ENCODE measurements around the gene APBA2. TPM values are rescaled to one million over a fixed set of nuclear protein-coding genes. Genes with fewer than 3 reads are reported as not detected.

The APBA2 gene
- total RNA-seq, 2 experiments from 2014 or later, result 12.8 to 17.5 TPM

GRCh38 chr15:28931828-28932227, 46.1 kb downstream of the APBA2 start:
- Mint-ChIP-seq H3K27ac (no peak overlapping the region), H3K27me3 (no peaks in the 10 kb centered on the region), H3K9me3 (ENCODE audit: low read depth) (peaks cover 2% of the 10 kb centered on the region), H3K4me1 (peaks cover 39% of the 10 kb centered on the region), H3K36me3 (ENCODE audit: low read depth) (peaks cover 2% of the 10 kb centered on the region), H3K4me3 (no peak overlapping the region)
- POLR2A ChIA-PET, result no interaction called here
- ATAC-seq (no peak), DNase-seq (no peak)
- CTCF ChIA-PET, result interaction anchor here (1.0 kb wide), 1 partner anchor 65 kb away, joined by 4 read pairs; no protein-coding TSS in a partner anchor
- intact Hi-C loops (cut with DNase I, micrococcal nuclease), result no loop called here

GRCh38 chr15:28932361-28932760, 46.6 kb downstream of the APBA2 start:
- DNase-seq (no peak), ATAC-seq (no peak)
- Mint-ChIP-seq H3K27me3 (no peaks in the 10 kb centered on the region), H3K9me3 (ENCODE audit: low read depth) (peaks cover 2% of the 10 kb centered on the region), H3K36me3 (ENCODE audit: low read depth) (peaks cover 2% of the 10 kb centered on the region), H3K27ac (no peak overlapping the region), H3K4me3 (no peak overlapping the region), H3K4me1 (peaks cover 44% of the 10 kb centered on the region)
- CTCF ChIA-PET, result no interaction called here
- POLR2A ChIA-PET, result no interaction called here
- intact Hi-C loops (cut with DNase I, micrococcal nuclease), result no loop called here

DNA sequence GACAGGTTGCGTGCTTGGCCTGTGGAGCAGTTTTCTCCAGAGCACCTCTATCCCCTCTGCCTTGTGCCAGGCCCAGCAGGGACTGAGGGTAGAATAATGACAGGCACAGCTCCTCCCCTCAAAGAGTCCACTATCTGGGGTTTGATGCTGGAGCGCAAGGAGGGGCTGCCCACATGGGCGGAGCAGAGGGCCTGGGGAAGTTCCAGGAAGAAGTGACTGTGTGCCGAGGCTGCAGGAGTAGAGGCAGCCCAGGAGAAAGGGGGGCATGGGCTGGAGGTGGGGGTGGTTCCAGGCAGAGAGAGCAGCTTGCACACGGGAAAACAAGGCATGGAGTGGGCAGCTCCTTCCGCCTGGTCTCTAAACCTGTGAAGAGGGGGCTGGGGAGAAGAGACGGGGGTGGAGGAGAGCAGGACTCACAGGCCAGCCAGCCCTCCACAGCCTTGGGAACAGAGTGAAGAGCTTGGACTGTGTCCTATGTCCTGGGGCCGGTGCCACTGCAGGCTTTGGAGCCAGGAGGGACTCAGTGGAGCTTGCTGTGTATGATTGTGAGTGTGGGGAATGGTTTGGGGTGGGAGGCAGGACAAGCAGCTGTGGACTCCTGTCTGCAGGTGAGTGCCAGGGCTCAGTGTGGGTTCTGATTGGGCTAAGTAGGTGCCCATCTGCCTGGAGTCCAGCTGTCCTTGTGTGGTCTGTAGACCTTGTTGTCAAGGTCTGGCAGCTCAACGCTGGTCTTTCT, 48.1 kb downstream of the APBA2 start:
- peaks cover 2% of the 10 kb centered on the region for H3K9me3 Mint-ChIP-seq (ENCODE audit: low read depth)
- no peaks in the 10 kb centered on the region for H3K27me3 Mint-ChIP-seq
- H3K36me3 Mint-ChIP-seq (ENCODE audit: low read depth), result peaks cover 3% of the 10 kb centered on the region
- intact Hi-C loops (cut with DNase I, micrococcal nuclease), result no loop called here
- no peak overlapping the region for H3K4me3 Mint-ChIP-seq
- peaks cover 58% of the 10 kb centered on the region for H3K4me1 Mint-ChIP-seq
- no peak for ATAC-seq
- ChIA-PET POLR2A (no interaction called here), CTCF (interaction anchor here (1.1 kb wide), 1 partner anchor 12 kb away, joined by 4 read pairs; no protein-coding TSS in a partner anchor)
- no peak for DNase-seq
- H3K27ac Mint-ChIP-seq, result no peak overlapping the region

DNA sequence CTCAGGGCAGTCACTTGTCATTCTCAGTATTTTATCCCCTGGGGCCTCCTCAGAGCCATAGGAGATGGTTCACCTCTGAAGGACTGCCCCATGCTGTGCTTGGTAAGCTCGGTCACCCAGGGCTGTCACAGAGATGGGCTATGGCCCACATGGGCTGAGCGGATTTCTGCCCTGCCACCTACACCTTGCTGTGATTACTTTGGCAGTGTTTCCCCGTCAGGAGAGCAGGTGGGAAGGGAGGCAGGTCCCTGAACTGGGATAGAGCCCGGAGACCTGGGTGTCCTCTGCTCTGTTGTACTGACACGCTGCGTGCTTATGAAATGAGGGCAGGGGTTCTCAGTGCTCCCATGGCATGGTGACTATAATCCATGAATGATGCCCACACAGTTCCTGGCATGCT, 48.9 kb downstream of the APBA2 start:
- Mint-ChIP-seq H3K4me3 (no peak overlapping the region), H3K9me3 (ENCODE audit: low read depth) (peaks cover 2% of the 10 kb centered on the region), H3K36me3 (ENCODE audit: low read depth) (peaks cover 6% of the 10 kb centered on the region), H3K4me1 (peaks cover 65% of the 10 kb centered on the region), H3K27me3 (no peaks in the 10 kb centered on the region), H3K27ac (no peak overlapping the region)
- DNase-seq (no peak), ATAC-seq (no peak)
- ChIA-PET CTCF (interaction anchor here (0.7 to 1.2 kb wide), 3 partner anchors 13 to 47 kb away, joined by 3 to 4 read pairs (median 4); no protein-coding TSS in a partner anchor), POLR2A (no interaction called here)
- intact Hi-C loops (cut with DNase I, micrococcal nuclease), result loop anchor here (5.0 kb wide), 2 partner anchors 43 to 47 kb away; partner anchors contain the start of gene APBA2 (in 1 of the 2)

DNA sequence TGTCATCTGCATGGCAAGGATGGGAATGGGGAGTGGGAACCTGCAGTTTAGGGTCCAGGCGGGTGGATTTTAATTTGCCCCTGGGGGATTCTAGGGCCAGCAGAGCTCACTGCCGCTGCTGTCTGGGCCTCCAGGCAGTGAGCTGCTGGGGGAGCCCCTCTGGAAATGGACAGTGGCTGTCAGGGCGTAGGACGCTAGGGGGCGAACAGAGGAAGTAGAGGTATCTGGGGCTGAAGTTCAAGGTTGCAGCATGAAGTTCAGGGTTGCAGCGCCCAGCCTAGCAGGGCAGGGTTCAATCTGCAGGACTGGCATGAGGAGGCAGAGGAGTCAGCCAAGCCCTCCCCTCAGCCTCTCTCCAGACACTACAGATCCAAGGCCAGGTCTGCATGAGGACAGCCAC, 49.5 kb downstream of the APBA2 start:
- DNase-seq, result peak; percentile 75
- ATAC-seq, result peak; percentile 53
- Mint-ChIP-seq H3K27ac (no peak overlapping the region), H3K9me3 (ENCODE audit: low read depth) (peaks cover 2% of the 10 kb centered on the region), H3K4me3 (no peak overlapping the region), H3K27me3 (no peaks in the 10 kb centered on the region), H3K36me3 (ENCODE audit: low read depth) (peaks cover 6% of the 10 kb centered on the region), H3K4me1 (peaks cover 69% of the 10 kb centered on the region)
- ChIA-PET CTCF (interaction anchor here (0.7 to 2.3 kb wide), 5 partner anchors 10 to 48 kb away, joined by 3 to 15 read pairs (median 4); no protein-coding TSS in a partner anchor), POLR2A (no interaction called here)
- intact Hi-C loops (cut with DNase I, micrococcal nuclease), result loop anchor here (5.0 kb wide), 2 partner anchors 42 to 48 kb away; partner anchors contain the start of gene APBA2 (in 1 of the 2)

DNA sequence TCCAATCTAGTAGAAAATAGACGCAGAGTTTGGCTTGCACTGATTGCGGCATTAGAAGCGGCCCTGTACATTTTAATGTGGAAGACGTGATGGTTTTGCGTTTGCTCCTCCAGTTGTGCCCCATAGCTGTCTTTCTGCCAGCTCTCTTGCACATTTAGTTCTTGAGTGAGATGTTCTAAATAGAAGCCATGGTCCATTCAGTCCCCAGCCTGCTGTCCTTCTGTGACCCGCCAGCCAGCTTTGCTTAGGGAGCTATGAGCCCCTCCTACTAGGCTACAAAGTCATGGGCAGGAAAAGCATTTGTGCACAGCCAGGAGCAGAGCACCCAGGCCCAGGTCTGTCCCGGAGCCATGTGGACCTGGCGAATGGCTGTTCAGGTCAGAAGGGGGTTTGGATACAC, 50.3 kb downstream of the APBA2 start:
- peaks cover 75% of the 10 kb centered on the region for H3K4me1 Mint-ChIP-seq
- peaks cover 2% of the 10 kb centered on the region for H3K9me3 Mint-ChIP-seq (ENCODE audit: low read depth)
- peaks cover 7% of the 10 kb centered on the region for H3K36me3 Mint-ChIP-seq (ENCODE audit: low read depth)
- no peaks in the 10 kb centered on the region for H3K27me3 Mint-ChIP-seq
- no peak for ATAC-seq
- ChIA-PET CTCF (interaction anchor here (0.6 to 2.3 kb wide), 5 partner anchors 11 to 44 kb away, joined by 3 to 15 read pairs (median 4); no protein-coding TSS in a partner anchor), POLR2A (no interaction called here)
- no peak overlapping the region for H3K4me3 Mint-ChIP-seq
- intact Hi-C loops (cut with DNase I, micrococcal nuclease), result loop anchor here (5.0 kb wide), 2 partner anchors 41 to 49 kb away; partner anchors contain the start of gene APBA2 (in 1 of the 2)
- no peak overlapping the region for H3K27ac Mint-ChIP-seq
- no peak for DNase-seq

DNA sequence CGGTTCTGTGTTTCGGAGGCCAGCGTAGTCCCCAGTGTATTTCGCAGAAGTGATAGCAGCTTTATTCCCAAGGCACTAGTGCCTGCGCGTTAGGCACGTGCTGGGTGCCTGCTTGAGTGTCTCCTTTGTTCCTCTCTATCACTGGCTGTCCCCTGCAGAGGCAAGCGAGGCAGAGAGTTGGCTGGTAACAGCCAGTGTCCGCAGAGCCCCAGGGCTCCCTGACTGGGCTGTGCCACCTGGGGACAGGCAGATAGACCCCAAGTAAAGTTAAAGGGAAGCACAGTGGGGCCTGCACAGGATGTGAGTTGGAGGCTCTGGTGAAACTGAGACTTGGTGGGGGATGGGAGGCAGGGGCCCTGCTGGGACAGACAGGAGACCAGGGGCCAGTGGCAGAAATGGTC, 50.7 kb downstream of the APBA2 start:
- ATAC-seq (peak; percentile 7), DNase-seq (no peak)
- Mint-ChIP-seq H3K9me3 (ENCODE audit: low read depth) (peaks cover 2% of the 10 kb centered on the region), H3K27me3 (no peaks in the 10 kb centered on the region), H3K4me3 (no peak overlapping the region), H3K36me3 (ENCODE audit: low read depth) (peaks cover 9% of the 10 kb centered on the region), H3K4me1 (peaks cover 78% of the 10 kb centered on the region), H3K27ac (no peak overlapping the region)
- intact Hi-C loops (cut with DNase I, micrococcal nuclease), result loop anchor here (5.0 kb wide), 2 partner anchors 41 to 49 kb away; partner anchors contain the start of gene APBA2 (in 1 of the 2)
- ChIA-PET CTCF (interaction anchor here (1.5 to 2.3 kb wide), 2 partner anchors 11 kb away, joined by 5 to 15 read pairs; no protein-coding TSS in a partner anchor), POLR2A (no interaction called here)

- Mint-ChIP-seq H3K27ac (peak overlapping the region; percentile 80), H3K4me1 (peaks cover 81% of the 10 kb centered on the region), H3K4me3 (peak overlapping the region; percentile 21), H3K36me3 (ENCODE audit: low read depth) (peaks cover 11% of the 10 kb centered on the region), H3K9me3 (ENCODE audit: low read depth) (peaks cover 2% of the 10 kb centered on the region), H3K27me3 (no peaks in the 10 kb centered on the region)
- POLR2A ChIA-PET, result interaction anchor here (0.6 kb wide), 1 partner anchor 21 kb away, joined by 4 read pairs; no protein-coding TSS in a partner anchor
- intact Hi-C loops (cut with DNase I, micrococcal nuclease), result loop anchor here (5.0 kb wide), 2 partner anchors 40 to 50 kb away; partner anchors contain the start of gene APBA2 (in 1 of the 2)
- no peak for ATAC-seq
- DNase-seq, result no peak
- CTCF ChIA-PET, result interaction anchor here (1.1 to 2.3 kb wide), 3 partner anchors 10 to 153 kb away, joined by 3 to 15 read pairs (median 4); no protein-coding TSS in a partner anchor
Measured at GRCh38 chr15:28937271-28937670, 51.5 kb downstream of the APBA2 start.

- intact Hi-C loops (cut with DNase I, micrococcal nuclease), result no loop called here
- DNase-seq, result peak; percentile 55
- Mint-ChIP-seq H3K4me1 (peaks cover 75% of the 10 kb centered on the region), H3K9me3 (ENCODE audit: low read depth) (no peaks in the 10 kb centered on the region), H3K27ac (peak overlapping the region; percentile 29), H3K27me3 (no peaks in the 10 kb centered on the region), H3K4me3 (no peak overlapping the region), H3K36me3 (ENCODE audit: low read depth) (peaks cover 24% of the 10 kb centered on the region)
- ChIA-PET CTCF (interaction anchor here (1.2 to 2.3 kb wide), 4 partner anchors 13 to 40 kb away, joined by 3 to 6 read pairs (median 6); no protein-coding TSS in a partner anchor), POLR2A (no interaction called here)
- peak; percentile 59 for ATAC-seq
Measured at GRCh38 chr15:28942046-28942445, 56.3 kb downstream of the APBA2 start.

DNA sequence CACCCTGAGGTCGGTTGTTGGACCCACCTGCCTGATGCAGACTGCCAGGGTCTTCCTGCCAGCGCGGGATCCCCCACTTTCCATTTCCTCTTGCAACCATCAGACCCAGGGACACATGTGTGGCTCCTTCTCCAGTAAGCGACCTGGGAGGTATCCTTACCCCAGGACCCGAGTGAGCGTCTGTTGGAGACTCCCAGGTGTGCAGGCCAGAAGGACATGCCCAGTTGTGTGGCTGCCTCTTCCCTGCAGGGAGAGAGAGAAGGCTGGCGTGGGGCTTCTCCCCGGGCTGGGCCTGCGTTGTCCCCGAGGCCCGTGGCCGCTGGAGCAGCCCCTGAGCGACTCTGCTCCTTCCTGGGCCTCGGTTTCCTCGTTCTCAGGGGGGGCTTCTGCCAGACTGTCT, 56.8 kb downstream of the APBA2 start:
- ChIA-PET POLR2A (no interaction called here), CTCF (interaction anchor here (2.1 to 2.3 kb wide), 2 partner anchors 21 to 33 kb away, joined by 6 read pairs; no protein-coding TSS in a partner anchor)
- Mint-ChIP-seq H3K4me1 (peaks cover 75% of the 10 kb centered on the region), H3K9me3 (ENCODE audit: low read depth) (no peaks in the 10 kb centered on the region), H3K27ac (peak overlapping the region; percentile 29), H3K4me3 (no peak overlapping the region), H3K27me3 (no peaks in the 10 kb centered on the region), H3K36me3 (ENCODE audit: low read depth) (peaks cover 24% of the 10 kb centered on the region)
- ATAC-seq (no peak), DNase-seq (no peak)
- intact Hi-C loops (cut with DNase I, micrococcal nuclease), result no loop called here

DNA sequence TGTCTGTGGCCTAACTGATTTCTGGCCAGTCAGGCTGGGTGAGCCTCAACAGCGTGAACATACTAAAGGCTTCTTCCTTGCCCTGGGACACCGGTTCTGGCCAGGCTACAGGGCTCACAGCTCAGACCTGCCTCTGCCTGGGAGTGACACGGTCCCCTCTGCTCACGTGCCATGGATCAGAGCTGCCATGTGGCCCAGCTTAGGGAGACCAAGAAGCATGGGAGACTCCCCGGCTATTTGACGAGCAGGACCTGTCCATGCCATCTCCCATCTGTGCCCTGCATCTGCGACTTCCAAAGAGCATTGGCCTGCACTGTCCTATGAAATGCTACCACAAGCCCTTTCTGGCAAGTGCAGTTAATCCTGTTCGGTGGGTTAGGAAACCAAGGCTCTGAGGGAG, 57.4 kb downstream of the APBA2 start:
- Mint-ChIP-seq H3K27ac (no peak overlapping the region), H3K4me1 (peaks cover 75% of the 10 kb centered on the region), H3K27me3 (no peaks in the 10 kb centered on the region), H3K4me3 (no peak overlapping the region), H3K9me3 (ENCODE audit: low read depth) (no peaks in the 10 kb centered on the region), H3K36me3 (ENCODE audit: low read depth) (peaks cover 24% of the 10 kb centered on the region)
- intact Hi-C loops (cut with DNase I, micrococcal nuclease), result no loop called here
- DNase-seq (no peak), ATAC-seq (no peak)
- POLR2A ChIA-PET, result no interaction called here
- CTCF ChIA-PET, result no interaction called here
